ENCODE measurements around the gene MYL6B.

- TF ChIP-seq, protein P1, sequence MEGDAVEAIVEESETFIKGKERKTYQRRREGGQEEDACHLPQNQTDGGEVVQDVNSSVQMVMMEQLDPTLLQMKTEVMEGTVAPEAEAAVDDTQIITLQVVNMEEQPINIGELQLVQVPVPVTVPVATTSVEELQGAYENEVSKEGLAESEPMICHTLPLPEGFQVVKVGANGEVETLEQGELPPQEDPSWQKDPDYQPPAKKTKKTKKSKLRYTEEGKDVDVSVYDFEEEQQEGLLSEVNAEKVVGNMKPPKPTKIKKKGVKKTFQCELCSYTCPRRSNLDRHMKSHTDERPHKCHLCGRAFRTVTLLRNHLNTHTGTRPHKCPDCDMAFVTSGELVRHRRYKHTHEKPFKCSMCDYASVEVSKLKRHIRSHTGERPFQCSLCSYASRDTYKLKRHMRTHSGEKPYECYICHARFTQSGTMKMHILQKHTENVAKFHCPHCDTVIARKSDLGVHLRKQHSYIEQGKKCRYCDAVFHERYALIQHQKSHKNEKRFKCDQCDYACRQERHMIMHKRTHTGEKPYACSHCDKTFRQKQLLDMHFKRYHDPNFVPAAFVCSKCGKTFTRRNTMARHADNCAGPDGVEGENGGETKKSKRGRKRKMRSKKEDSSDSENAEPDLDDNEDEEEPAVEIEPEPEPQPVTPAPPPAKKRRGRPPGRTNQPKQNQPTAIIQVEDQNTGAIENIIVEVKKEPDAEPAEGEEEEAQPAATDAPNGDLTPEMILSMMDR (IDR thresholded peaks at IDR 0.05): no peak
- TF ChIP-seq ZFX (IDR thresholded peaks at IDR 0.05; ENCODE audit: borderline replicate concordance): no peak
Measured at GRCh38 chr12:56145217-56145616, 7.2 kb upstream of the MYL6B start.

Data from 22Rv1 (cell line).